D721Med (cell line): ENCODE data around the gene UGT2B17.
"Not testable (repeated sequence)": the region's sequence is repeated elsewhere in the genome, so short reads cannot be mapped to it uniquely, and the experiment has no call there.

ENCODE experiments used
- DNase-seq: peaks from one replicate; pipeline ENCODE4 v3.0.0; 2011; ENCODE audit warnings: low spot score; ENCODE audit not compliant: insufficient read length
- FAIRE-seq: peaks from 2 replicates; lab custom pipeline; 2011; peaks lifted over from hg19 to GRCh38; lab: Jason Lieb, UNC
- CTCF ChIP-seq: IDR thresholded peaks from 2 replicates; pipeline ENCODE4 v1.5.1; 2012; ENCODE audit warnings: mild to moderate bottlenecking, control low read depth; ENCODE audit not compliant: insufficient read depth; ENCODE audit errors: missing control alignments

UGT2B17 gene

GRCh38 chr4:68581383-68582338, 5.5 kb upstream of the UGT2B17 start:
- no peak for TF ChIP-seq CTCF
- FAIRE-seq: no peak
- DNase-seq: no peak

- no peak for TF ChIP-seq CTCF
- no peak for FAIRE-seq
- no peak for DNase-seq
Measured at GRCh38 chr4:68577590-68577989, 1.5 kb upstream of the UGT2B17 start.

GRCh38 chr4:68575636-68576035, 486 bp downstream of the UGT2B17 start:
- DNase-seq, FAIRE-seq: not testable (repeated sequence)

- no peak for FAIRE-seq
- TF ChIP-seq CTCF: no peak
- no peak for DNase-seq
Measured at GRCh38 chr4:68575081-68575480, 1.0 kb downstream of the UGT2B17 start.

GRCh38 chr4:68572653-68573170, 3.4 kb downstream of the UGT2B17 start:
- no peak for DNase-seq
- no peak for TF ChIP-seq CTCF
- FAIRE-seq: no peak

- no peak for FAIRE-seq
- DNase-seq: no peak
- TF ChIP-seq CTCF: no peak
Measured at GRCh38 chr4:68570122-68570507, 6.0 kb downstream of the UGT2B17 start.

- no peak for TF ChIP-seq CTCF
- DNase-seq (no peak), FAIRE-seq (no peak)
Measured at GRCh38 chr4:68569466-68570121, 6.5 kb downstream of the UGT2B17 start.

GRCh38 chr4:68569036-68569435, 7.1 kb downstream of the UGT2B17 start:
- not testable (repeated sequence) for DNase-seq, FAIRE-seq

- FAIRE-seq: peak; percentile 46
- not testable (repeated sequence) for DNase-seq
Measured at GRCh38 chr4:68568535-68568934, 7.6 kb downstream of the UGT2B17 start.

- not testable (repeated sequence) for FAIRE-seq, DNase-seq
Measured at GRCh38 chr4:68566364-68566763, 9.8 kb downstream of the UGT2B17 start.

- peak; percentile 77 for FAIRE-seq
- DNase-seq: not testable (repeated sequence)
Measured at GRCh38 chr4:68565082-68565481, 11.0 kb downstream of the UGT2B17 start.
